HG02798 (cell line): Measurements from ENCODE around the gene ZSCAN2.
"Not testable (repeated sequence)": the region's sequence is repeated elsewhere in the genome, so short reads cannot be mapped to it uniquely, and the experiment has no call there.

Source experiments
- ATAC-seq: cut with Tn5 transposase; IDR thresholded peaks from one replicate; pipeline ENCODE4 v1.9.1; 2021; ENCODE audit warnings: mild to moderate bottlenecking; ENCODE audit not compliant: unreplicated experiment, poor library complexity

Gene ZSCAN2

DNA sequence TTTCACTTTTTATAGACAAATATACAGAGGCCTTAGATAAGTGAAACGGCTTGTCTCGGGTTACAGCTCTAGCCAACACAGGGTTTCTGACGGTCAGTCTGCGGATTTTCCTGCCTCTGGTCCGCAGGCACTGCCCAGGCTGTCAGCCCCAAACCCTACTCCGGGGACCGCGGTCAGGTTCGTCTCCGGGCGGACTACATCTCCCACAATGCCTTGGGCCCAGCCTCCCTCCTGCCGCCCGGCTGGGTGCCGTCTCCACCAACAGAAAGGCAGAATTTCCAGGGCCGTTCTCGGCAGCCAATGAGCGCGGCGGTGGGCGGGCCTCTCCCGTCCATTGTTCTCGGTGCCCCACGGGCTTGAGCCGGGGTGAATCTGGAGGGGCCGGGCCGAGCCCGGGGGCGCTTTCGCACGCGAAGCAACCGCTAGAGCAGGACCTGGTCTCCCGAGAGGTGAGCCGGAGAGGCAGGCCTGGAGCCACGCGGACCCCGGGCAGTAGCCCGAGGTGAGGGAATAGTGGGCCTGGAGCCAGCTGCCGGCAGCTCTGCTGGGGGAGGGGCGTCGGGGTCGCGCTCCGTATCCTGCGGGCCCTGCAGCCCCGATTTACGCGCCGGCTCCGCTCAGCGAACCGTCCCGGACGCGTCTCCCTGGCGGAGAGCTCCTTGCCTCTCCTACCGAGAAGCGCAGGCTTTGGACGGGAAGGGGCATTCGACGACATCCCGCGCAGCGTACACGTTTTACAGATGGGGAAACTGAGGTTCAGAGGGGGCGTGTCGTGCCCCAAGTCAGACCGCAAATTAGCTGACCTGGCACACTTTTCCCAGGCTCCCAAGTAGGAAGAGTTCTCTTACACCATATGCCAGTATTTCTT lies at the start of gene ZSCAN2:
Gene ZSCAN2, plus strand, starts transcription at position 323 of the 868 bp plus-strand sequence. CDS start 2,919 bp downstream, outside the sequence.
- peak; percentile 96 for ATAC-seq

- ATAC-seq = not testable (repeated sequence)
Observed at GRCh38 chr15:84551624-84552023, 49.2 kb upstream of the ZSCAN2 start.

DNA sequence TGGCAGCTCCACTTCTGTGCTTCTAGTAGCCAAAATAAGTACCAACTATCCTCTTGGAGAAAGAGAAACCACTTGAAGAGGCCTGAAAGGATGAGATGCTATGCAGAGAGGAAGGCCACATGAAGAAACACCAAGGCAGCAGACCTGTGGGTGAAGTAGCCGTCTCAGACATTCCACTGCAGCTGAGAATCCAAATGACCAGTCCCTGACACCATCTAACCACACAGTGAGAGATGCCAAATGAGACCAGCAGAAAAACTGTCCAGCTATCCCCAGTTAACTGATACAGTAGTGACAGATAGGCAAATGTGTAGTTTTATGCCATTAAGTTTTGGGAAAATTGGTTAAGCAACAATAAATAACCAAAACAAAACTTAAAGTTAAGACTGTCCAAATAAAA lies 47.9 kb upstream of the ZSCAN2 start:
- no peak for ATAC-seq

DNA sequence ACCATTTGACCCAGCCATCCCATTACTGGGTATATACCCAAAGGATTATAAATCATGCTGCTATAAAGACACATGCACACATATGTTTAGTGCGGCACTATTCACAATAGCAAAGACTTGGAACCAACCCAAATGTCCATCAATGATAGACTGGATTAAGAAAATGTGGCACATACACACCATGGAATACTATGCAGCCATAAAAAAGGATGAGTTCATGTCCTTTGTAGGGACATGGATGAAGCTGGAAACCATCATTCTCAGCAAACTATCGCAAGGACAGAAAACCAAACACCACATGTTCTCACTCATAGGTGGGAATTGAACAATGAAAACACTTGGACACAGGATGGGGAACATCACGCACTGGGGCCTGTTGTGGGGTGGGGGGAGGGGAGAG lies 44.1 kb upstream of the ZSCAN2 start:
- not testable (repeated sequence) for ATAC-seq

DNA sequence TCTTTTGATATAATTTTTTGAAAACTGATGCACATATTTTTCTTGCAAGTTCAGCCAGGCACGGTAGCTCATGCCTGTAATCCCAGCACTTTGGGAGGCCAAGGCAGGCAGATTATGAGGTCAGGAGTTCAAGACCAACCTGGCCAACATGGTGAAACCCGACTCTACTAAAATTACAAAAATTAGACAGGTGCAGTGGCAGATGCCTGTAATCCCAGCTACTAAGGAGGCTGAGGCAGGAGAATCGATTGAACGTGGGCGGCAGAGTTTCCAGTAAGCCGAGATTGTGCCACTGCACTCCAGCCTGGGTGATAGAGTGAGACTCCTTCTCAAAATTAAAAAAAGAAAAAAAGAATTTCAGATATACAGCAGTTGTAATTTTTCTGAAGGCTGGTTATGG lies 32.8 kb upstream of the ZSCAN2 start:
- not testable (repeated sequence) for ATAC-seq

DNA sequence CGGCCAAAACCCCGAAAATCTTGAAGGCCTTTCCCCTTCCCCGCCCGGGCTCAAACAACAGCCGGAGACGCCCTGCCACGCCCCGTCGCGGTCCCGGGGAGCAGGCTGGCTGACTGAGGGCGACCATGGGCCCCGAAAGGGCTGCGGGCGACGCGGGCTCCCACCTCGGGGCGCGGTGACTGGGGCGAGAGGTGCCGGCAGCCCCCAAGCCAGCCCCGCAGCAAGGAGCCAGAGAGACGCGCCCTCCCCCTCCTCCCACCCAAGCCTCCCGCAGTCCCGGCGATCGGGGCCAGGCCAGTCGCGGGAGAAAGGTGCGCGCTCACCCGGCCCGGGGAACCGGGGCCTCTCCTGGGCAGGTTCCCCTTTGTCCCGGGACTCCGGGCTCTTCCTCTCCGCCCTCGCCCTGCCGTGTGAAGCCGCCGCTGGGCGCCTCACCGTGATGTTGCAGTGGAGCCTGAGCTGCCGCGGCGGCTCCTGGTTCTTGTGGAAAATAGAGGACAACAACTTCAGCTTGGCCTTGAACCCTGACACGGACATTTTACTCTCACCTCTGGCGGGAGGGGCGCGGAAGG lies 30.6 kb upstream of the ZSCAN2 start:
- no peak for ATAC-seq

- no peak for ATAC-seq
Observed at GRCh38 chr15:84572231-84572630, 28.6 kb upstream of the ZSCAN2 start.

GRCh38 chr15:84575493-84575892 lies 25.3 kb upstream of the ZSCAN2 start:
- ATAC-seq = no peak

GRCh38 chr15:84577891-84578290 lies 22.9 kb upstream of the ZSCAN2 start:
- not testable (repeated sequence) for ATAC-seq

DNA sequence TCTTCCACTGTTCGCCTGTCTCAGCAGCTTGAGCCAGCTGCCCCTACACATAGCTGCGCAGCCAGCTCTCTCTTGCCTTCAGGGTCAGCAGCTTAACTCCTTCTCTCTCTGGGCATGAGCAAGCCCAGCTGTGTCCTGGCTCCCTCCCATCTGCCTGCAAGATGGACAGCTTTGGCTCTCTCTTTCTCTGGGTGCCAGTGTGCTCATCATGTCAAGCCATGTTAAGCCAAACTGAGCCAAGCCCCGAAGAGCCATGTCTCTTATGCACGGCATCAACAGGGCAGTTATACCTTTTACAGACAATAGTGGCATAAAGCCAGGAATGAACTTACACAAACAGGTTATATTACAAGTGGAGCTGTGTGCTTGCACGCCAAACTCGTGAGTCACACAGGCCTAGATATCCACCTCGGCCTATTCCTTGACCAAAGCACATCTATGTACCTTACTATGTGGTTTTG lies 21.5 kb upstream of the ZSCAN2 start:
- ATAC-seq = not testable (repeated sequence)

DNA sequence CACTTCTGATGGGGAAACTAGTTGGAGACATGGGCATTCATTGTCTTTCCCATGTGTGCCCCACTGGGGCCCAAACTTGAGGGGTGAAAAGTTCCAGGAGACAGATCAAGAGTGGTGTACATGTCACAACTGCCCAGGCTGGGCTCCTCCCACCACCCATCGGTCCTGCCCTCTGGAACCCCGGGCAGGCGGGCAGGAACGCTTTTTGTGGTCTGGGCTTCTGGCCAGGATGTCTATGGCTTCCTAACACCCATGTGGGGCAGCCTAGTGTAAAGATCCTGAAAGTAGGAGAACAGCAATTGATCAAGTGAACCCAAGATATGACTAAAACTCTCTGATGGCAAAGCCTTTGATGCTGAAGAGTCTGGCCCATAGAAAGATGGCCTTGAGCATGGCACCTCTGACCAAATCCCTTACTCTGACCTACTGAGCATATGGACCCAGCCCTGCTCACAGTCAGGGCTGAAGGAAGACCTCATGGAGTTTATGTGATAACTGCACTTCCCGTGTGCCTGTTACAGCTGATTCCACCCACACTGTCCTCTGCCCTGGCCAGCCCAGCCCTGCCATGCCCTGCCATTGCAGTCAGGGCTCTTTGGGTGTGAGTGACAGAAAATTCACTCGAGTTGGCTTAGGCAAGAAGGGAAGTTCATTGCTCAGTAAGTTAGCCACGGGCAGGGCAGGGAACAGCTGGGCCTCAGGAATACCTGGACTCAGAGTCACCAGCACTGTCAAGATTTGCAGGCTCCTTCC lies 19.0 kb upstream of the ZSCAN2 start:
- ATAC-seq = not testable (repeated sequence)

DNA sequence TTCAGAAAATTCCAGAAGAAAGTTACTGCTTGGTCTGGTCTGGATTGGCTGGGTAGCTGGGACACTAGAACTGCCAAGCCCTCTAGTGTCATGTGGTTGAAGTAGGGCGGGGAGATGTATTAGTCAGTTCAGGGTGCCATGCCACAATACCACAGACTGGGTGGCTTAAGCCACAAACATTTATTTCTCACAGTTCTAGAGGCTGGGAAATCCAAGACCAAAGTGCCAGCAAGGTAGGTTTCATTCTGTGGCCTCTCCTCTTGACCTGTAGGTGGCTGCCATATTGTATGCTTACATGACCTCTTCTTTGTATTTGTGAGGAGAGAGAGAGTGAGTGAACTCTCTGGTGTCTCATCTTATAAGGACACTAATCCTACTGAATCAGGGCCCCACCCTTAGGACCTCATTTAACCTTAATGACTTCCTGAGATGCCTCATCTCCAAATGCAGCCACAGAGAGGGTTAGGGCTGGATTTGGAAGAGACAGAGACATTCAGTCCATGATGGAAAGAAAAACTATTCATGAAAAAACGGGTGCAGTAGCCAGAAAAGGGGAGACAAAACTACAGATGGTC lies 18.1 kb upstream of the ZSCAN2 start:
- ATAC-seq = no peak

DNA sequence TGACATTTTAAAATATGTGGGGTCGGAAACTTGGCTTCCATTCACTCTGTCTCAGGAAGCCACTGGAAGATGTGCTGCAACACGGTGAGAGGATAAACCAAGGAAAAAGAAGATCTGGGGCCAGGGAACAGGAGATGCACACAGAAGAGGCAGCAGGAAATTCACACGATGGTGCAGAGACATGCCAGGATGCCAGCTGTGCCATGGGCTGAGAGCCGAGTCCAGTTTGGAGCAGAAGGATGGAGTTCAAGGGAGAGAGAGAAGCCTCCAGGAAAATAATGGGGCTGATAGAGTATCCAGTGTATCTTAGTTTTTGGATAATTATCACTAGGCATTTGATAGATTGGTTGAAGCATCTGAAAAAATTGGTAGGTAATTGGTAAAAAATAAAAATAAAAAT lies 16.9 kb upstream of the ZSCAN2 start:
- not testable (repeated sequence) for ATAC-seq

GRCh38 chr15:84586696-84587095 lies 14.1 kb upstream of the ZSCAN2 start:
- ATAC-seq = no peak

DNA sequence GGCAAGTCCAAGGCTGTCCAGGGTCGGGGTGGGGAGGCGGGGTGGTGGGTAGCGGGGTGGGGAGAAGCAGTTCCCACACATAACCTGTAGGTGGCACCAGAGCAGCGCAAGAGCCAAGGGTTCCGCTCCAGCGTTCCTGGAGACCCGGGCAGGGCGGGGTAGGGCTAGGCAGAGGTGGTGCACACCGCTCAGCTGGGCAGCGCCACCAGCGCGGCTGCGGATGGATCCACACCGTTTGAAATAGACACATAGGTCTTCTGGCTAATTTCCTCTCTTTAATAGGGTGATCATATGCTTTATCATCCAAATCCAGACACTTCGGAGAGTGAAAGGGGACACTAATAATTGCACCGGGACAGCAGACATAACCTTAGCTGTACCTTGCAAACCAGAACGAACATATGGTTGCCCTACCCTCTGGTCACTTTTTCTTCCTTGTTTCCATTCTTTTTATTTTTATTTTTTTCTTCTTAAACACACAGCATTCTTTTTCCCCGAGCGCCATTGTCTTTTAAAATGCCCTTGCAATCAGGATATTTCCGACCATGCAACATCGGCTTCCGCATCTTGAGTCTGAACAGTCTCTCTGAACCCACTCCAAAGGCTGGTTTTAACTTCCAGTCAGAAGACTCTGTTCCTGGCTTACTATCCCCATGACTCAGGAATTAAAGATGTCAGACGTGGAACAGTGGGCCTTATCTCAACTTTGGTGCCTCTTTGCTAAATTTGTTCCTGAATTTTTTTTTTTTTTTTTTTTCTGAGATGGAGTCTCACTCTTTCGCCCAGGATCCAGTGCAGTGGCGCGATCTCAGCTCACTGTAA lies 12.5 kb upstream of the ZSCAN2 start:
- peak; percentile 99 for ATAC-seq

DNA sequence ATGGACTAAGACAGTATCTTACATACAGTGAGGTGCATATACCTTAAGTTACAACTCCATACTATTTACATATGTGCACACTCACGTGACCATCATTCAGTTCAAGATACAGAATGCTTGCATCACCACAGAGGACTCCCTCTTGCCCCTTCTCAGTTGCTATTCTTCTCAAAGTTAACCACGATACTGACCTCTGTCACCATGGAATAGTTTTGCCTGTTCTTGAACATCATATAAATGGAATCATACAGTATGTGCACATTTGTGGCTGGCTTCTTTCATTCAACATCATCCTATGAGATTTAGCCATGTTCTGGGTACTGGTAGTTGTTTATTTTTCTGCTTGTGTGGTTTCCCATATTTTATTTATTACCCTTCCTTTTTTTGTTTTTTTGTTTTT lies 10.4 kb upstream of the ZSCAN2 start:
- ATAC-seq = no peak

DNA sequence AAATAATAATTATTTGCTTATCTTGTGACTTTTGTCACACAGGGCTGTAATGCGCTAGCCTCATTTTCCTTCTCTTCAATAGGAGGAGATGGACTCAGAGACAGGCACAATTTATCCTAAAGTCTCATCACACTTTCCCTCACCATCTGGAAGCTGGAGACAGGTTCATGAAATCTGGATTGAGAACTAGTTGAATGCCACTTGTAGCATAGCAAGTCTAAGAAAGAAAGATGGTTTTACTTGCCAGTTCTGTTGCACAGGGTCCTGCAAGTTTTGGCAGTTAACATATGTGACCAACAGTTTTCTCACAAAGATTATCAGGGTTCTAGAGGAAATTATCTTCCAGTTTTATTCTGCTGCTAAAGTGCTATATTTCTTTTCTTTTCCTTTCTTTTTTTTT lies 9.0 kb upstream of the ZSCAN2 start:
- ATAC-seq = no peak

DNA sequence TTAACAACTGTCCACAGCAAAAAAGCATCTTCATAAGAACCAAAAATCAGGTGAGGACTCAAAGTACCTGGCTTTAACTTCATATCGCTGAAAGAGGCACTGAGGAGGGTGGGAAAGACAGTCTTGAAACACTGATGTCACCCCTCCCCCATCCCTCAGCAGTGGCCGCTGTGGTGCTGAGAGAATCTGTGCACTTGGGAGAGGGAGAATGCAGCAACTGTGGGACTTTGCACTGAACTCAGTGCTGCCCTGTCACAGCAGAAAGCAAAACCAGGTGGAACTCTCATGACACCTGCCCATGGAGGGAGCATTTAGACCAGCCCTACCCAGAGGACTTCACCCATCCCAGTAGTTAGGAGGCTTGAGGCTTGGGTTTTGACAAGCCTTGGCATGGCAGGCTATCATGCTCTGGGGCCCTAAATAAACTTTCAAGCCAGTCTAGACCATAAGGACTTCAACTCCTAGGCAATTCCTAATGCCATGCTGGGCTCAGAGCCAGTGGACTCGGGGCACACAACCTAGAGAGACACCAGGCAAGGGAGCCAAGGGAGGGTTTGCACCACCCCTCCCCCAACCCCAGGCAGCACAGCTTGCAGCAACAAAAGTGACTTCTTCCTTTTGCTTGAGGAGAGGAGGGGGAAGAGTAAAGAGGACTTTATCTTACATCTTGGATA lies 6.1 kb upstream of the ZSCAN2 start:
- ATAC-seq = no peak

DNA sequence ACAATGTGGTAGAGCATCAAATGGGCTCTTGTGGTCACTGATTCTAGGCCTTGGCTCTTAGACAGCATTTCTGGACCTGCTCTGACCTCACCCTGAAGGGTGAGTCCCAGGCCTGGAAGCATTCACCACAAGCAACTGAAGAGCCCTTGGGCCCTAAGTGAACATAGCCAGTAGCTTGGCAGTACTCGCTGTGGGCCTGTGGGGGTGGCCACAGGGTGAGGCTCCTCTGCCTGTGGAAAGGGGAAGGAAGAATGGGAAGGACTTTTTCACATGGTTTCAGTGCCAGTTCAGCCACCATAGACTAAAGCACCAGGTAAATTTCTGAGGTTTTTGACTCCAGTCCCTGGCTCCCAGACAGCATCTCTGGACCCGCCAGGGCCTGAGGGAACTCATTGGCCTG lies 5.1 kb upstream of the ZSCAN2 start:
- ATAC-seq = no peak
